ENCODE data around the gene FBXL7.

FBXL7 gene

DNA sequence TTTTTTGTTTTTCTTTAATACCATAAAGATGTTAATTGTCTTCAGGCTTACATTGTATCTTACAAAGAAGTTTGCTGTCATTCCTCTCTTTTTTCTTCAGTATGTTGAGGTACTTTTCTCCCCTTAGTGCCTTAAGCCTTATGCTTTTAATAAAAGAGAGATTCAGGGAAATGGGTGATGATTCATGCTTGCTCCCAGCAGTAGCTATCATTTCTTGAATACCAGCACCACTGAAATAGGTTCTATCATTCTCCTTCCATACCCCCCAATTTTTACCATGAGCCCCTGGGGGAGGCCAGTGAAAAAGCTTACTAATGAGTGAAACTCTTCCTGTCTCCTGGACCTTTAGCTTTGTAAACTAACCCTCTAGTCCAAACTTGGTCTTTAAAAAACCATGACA, 165.0 kb downstream of the FBXL7 start:
- no peak overlapping the region for H3K9ac ChIP-seq (ENCODE audit: low read length)
- H3K4me3 ChIP-seq (ENCODE audit: low read length): no peak overlapping the region
- H3K79me2 ChIP-seq (ENCODE audit: low read length): no peaks in the 10 kb centered on the region
- H3K4me2 ChIP-seq (ENCODE audit: low read length): no peak overlapping the region
- no peak for TF ChIP-seq EZH2phosphoT487 (IDR thresholded peaks at IDR 0.05; ENCODE audit: low read depth)
- TF ChIP-seq, protein P1, sequence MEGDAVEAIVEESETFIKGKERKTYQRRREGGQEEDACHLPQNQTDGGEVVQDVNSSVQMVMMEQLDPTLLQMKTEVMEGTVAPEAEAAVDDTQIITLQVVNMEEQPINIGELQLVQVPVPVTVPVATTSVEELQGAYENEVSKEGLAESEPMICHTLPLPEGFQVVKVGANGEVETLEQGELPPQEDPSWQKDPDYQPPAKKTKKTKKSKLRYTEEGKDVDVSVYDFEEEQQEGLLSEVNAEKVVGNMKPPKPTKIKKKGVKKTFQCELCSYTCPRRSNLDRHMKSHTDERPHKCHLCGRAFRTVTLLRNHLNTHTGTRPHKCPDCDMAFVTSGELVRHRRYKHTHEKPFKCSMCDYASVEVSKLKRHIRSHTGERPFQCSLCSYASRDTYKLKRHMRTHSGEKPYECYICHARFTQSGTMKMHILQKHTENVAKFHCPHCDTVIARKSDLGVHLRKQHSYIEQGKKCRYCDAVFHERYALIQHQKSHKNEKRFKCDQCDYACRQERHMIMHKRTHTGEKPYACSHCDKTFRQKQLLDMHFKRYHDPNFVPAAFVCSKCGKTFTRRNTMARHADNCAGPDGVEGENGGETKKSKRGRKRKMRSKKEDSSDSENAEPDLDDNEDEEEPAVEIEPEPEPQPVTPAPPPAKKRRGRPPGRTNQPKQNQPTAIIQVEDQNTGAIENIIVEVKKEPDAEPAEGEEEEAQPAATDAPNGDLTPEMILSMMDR (IDR thresholded peaks at IDR 0.05; ENCODE audit: low read depth, low read length): no peak
- H3K9me3 ChIP-seq (ENCODE audit: insufficient read depth, low read length): no peaks in the 10 kb centered on the region
- H4K20me1 ChIP-seq (ENCODE audit: insufficient read depth, low read length): no peaks in the 10 kb centered on the region
- H3K4me1 ChIP-seq (ENCODE audit: low read length): no peaks in the 10 kb centered on the region
- H3K36me3 ChIP-seq (replicated peaks; ENCODE audit: low read depth, low read length): no peaks in the 10 kb centered on the region
- H2AFZ ChIP-seq (ENCODE audit: low read depth, low read length): no peak overlapping the region
- no peak overlapping the region for H3K27ac ChIP-seq (ENCODE audit: low read length)
- no peaks in the 10 kb centered on the region for H3K27me3 ChIP-seq (ENCODE audit: low read depth, low read length)

DNA sequence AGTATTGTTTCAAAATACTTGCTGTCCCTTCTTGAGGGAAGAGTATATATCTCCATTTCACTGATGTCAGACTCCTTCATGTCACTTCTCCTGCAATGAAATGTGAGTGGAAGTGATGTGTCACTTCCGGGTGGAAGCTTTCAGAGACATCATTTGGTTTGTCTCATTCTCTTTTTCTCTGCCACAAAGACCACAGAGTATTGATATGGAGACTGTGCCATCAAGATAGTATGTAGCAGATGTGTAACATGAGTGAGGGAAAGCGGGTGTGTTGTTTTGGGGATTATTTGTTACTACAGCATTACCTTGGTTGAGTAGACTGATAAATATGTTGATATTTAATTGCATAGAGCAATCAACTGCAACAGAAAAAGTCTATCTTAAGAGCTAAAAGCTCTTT, 169.8 kb downstream of the FBXL7 start:
- Histone ChIP-seq H3K9ac (ENCODE audit: low read length) (no peak overlapping the region), H3K79me2 (ENCODE audit: low read length) (no peaks in the 10 kb centered on the region), H3K4me2 (ENCODE audit: low read length) (no peak overlapping the region), H2AFZ (ENCODE audit: low read depth, low read length) (no peak overlapping the region), H3K27me3 (ENCODE audit: low read depth, low read length) (no peaks in the 10 kb centered on the region), H3K27ac (ENCODE audit: low read length) (no peak overlapping the region), H3K4me3 (ENCODE audit: low read length) (no peak overlapping the region), H3K4me1 (ENCODE audit: low read length) (no peaks in the 10 kb centered on the region), H4K20me1 (ENCODE audit: insufficient read depth, low read length) (no peaks in the 10 kb centered on the region), H3K36me3 (replicated peaks; ENCODE audit: low read depth, low read length) (no peaks in the 10 kb centered on the region), H3K9me3 (ENCODE audit: insufficient read depth, low read length) (no peaks in the 10 kb centered on the region)
- TF ChIP-seq, protein P1 (IDR thresholded peaks at IDR 0.05; ENCODE audit: low read depth, low read length): no peak
- no peak for TF ChIP-seq EZH2phosphoT487 (IDR thresholded peaks at IDR 0.05; ENCODE audit: low read depth)

DNA sequence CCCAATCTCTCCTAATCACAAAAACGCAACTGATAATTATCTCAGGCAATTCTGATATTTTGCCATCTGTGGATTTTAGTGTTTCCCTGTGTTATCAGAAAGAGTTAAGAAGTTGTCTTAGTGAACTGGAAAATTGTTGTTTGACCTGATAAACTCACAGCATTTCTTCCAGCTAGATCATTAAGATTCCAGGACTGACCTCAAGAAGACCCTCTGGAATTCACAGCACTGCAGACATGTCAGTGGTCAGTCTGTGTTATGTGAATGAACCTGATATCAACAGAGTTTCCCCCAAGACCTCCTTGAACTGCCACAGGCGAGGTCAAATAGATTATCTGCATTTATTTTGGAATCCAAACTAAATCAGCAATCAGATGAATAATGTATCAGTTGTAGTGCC, 174.7 kb downstream of the FBXL7 start:
- H3K27ac ChIP-seq (ENCODE audit: low read length): no peak overlapping the region
- no peak overlapping the region for H2AFZ ChIP-seq (ENCODE audit: low read depth, low read length)
- H3K79me2 ChIP-seq (ENCODE audit: low read length): no peaks in the 10 kb centered on the region
- no peak overlapping the region for H3K4me3 ChIP-seq (ENCODE audit: low read length)
- no peaks in the 10 kb centered on the region for H3K4me1 ChIP-seq (ENCODE audit: low read length)
- H4K20me1 ChIP-seq (ENCODE audit: insufficient read depth, low read length): no peaks in the 10 kb centered on the region
- H3K9me3 ChIP-seq (ENCODE audit: insufficient read depth, low read length): no peaks in the 10 kb centered on the region
- no peak for TF ChIP-seq EZH2phosphoT487 (IDR thresholded peaks at IDR 0.05; ENCODE audit: low read depth)
- TF ChIP-seq, protein P1 (IDR thresholded peaks at IDR 0.05; ENCODE audit: low read depth, low read length): no peak
- H3K27me3 ChIP-seq (ENCODE audit: low read depth, low read length): no peaks in the 10 kb centered on the region
- H3K9ac ChIP-seq (ENCODE audit: low read length): no peak overlapping the region
- no peak overlapping the region for H3K4me2 ChIP-seq (ENCODE audit: low read length)
- H3K36me3 ChIP-seq (replicated peaks; ENCODE audit: low read depth, low read length): no peaks in the 10 kb centered on the region

DNA sequence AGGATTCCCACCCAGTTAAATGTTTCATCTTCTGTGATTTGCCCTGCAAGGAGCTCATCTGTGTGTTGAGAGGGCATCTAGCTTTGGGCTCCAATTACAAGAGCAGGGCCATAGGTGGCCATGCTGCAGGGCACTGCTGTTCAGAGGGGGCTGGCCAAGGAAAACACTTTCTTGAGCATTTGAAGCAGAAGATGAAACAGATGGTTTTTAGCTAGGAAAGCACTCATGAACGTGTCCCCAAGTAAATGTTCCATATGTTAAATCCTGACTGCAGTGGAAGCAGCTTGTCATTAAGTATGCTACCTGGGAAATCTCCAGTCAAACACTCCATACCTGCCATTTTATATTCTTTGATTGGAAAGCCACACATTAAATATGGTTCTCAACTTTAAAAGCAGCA, 176.6 kb downstream of the FBXL7 start:
- no peak overlapping the region for H3K4me3 ChIP-seq (ENCODE audit: low read length)
- H3K27me3 ChIP-seq (ENCODE audit: low read depth, low read length): no peaks in the 10 kb centered on the region
- H3K27ac ChIP-seq (ENCODE audit: low read length): no peak overlapping the region
- no peak overlapping the region for H2AFZ ChIP-seq (ENCODE audit: low read depth, low read length)
- H4K20me1 ChIP-seq (ENCODE audit: insufficient read depth, low read length): no peaks in the 10 kb centered on the region
- no peaks in the 10 kb centered on the region for H3K4me1 ChIP-seq (ENCODE audit: low read length)
- no peak overlapping the region for H3K4me2 ChIP-seq (ENCODE audit: low read length)
- H3K9ac ChIP-seq (ENCODE audit: low read length): no peak overlapping the region
- H3K79me2 ChIP-seq (ENCODE audit: low read length): no peaks in the 10 kb centered on the region
- no peaks in the 10 kb centered on the region for H3K9me3 ChIP-seq (ENCODE audit: insufficient read depth, low read length)
- TF ChIP-seq EZH2phosphoT487 (IDR thresholded peaks at IDR 0.05; ENCODE audit: low read depth): no peak
- TF ChIP-seq, protein P1 (IDR thresholded peaks at IDR 0.05; ENCODE audit: low read depth, low read length): no peak
- H3K36me3 ChIP-seq (replicated peaks; ENCODE audit: low read depth, low read length): no peaks in the 10 kb centered on the region

Data from OCI-LY3 (cell line).